VCaP (cell line): Measurements from ENCODE around the gene SFT2D2.

Experiments used
- H3K27ac ChIP-seq: fragments of 450-650 bp; 2 replicates; pipeline ENCODE4 v1.5.1; 2017
- CTCF ChIP-seq: fragments of 450-650 bp; conservative IDR thresholded peaks from 2 replicates; pipeline ENCODE4 v1.5.1; 2017; ENCODE audit warnings: mild to moderate bottlenecking, moderate library complexity

The SFT2D2 gene

DNA sequence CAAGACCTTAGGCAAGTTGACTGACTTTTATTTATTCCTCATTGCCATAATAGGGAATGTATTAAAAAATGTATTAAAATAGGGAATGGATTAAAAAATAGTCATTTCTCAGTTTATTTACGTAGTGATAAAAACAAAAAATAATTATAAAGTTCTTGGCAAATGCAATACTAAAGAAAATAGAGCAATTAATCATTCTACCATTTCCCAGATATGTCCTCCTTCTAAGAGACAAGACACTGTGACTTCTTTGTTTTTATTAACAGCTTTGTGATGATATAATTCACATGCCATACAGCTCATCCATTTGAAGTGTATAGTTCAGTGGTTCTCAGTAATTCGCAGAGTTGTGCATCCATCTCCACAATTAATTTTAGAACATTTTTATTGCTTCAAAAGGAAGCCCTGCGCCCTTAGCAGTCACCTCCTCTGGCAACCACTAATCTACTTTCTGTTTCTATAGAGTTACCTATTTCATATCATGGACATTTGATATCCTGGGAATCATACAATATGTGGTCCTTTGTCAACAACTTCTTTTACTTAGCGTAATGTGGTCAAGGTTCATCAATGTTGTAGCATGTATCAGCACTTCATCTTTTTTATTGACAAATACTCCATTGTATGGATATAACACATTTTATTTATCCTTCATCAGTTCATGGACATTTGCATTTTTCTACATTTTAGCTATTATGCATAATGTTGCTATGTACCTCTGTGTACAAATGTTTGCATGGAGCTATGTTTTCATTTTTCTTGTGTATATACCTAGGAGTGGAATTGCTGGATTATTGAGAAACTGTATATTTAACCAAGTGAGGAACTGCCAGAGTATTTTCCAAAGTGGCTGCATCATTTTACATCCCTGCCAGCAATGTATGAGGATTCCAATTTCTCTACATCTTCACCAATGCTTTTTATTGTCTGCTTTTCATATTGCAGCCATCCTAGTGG is 60.4 kb downstream of the SFT2D2 start:
- no peak overlapping the region for H3K27ac ChIP-seq
- TF ChIP-seq CTCF, result no peak

GRCh38 chr1:168287237-168287664 is 61.4 kb downstream of the SFT2D2 start:
- H3K27ac ChIP-seq, result no peak overlapping the region
- no peak for TF ChIP-seq CTCF

DNA sequence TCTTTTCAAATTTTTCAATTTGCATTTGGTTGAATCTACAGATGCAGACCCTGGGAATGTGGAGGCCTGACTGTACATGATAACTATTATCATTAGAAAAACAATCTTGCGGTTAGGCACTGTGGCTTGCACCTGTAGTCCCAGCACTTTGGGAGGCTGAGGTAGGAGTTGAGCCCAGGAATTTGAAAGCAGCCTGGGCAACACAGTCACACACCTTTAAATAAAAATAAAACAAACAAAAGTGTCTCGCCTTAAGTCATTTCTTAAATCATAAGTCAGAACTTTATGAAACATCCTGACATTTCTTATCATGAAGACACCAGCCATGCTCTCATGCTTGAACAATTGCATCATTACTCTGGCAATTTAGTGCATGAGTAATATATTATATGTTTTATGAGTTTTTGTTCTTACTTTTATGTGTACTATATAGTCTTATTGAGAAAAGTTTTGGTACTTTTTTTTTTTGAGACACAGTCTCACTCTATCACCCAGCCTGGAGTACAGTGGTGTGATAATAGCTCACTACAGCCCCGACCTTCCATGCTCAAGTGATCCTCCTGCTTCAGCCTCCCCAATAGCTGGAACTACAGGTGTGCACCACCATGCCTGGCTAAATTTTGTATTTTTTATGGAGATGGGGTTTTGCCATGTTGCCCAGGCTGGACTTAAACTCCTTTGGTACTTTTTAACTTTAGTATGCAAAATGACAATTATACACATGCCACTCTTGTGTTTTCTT is 62.7 kb downstream of the SFT2D2 start:
- no peak for TF ChIP-seq CTCF
- no peak overlapping the region for H3K27ac ChIP-seq

DNA sequence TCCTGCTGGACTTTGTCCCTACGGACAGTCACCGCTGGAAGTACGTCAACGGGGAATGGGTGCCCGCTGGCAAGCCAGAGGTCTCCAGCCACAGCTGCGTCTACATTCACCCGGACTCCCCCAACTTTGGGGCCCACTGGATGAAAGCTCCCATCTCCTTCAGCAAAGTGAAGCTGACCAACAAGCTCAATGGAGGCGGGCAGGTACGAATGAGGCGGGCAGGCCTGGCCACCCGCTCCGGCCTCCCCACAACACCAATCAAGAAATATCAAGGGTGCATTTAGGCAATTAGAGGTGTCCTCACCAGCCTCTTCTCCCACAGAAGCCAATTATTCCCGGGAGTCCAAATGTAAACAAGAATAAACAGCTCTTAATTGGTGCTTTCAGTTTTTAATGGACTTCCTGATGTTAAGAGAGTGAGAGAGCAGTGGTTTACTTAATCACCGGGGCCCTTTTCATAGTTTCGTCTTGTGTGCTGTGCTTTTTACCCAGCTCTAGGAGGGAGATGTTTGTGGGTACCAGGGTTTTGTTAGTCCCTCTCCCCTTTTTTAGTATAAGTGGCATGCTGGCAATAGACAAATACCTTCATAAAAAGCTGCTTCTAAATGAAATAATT is 65.5 kb downstream of the SFT2D2 start:
- no peak for TF ChIP-seq CTCF
- no peak overlapping the region for H3K27ac ChIP-seq

DNA sequence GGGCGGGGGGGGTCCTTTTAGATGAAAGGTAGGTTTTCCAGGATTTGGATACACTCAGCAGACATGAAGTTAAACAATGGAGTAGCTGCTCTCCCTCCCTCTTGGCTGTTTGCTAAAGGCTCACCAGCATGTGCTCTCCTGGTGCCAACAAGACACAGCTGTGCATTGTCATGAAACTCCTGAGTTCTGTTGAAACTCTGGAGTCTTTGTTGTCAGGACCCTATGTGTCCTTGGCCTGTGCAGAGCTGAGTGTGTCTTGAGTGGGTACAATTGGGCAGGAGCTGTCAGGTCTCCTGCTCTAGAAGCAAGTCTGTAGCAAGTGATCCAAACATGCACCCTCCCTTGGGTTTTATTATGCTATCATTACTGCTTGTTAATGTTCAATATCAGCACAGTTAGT is 67.6 kb downstream of the SFT2D2 start:
- no peak for TF ChIP-seq CTCF
- no peak overlapping the region for H3K27ac ChIP-seq

- H3K27ac ChIP-seq, result no peak overlapping the region
- no peak for TF ChIP-seq CTCF
These were observed 69.8 kb downstream of the SFT2D2 start for GRCh38 chr1:168295411-168296114.
